Stimulated activated CD4-positive, alpha-beta T cell treated with anti-CD3 and anti-CD28 coated beads, Interleukin-1b, Interleukin-23, amount 100 ng/mL, for 1 hour (primary cell): ENCODE results near the gene BEND3.
"Not testable (repeated sequence)": the region's sequence is repeated elsewhere in the genome, so short reads cannot be mapped to it uniquely, and the experiment has no call there.

Experiments
- DNase-seq, 2 donors: peaks; one replicate each; pipeline ENCODE4 v3.0.0-alpha.2; 2020; ENCODE audit warnings: low read depth in 2 of 2

The BEND3 gene

DNA sequence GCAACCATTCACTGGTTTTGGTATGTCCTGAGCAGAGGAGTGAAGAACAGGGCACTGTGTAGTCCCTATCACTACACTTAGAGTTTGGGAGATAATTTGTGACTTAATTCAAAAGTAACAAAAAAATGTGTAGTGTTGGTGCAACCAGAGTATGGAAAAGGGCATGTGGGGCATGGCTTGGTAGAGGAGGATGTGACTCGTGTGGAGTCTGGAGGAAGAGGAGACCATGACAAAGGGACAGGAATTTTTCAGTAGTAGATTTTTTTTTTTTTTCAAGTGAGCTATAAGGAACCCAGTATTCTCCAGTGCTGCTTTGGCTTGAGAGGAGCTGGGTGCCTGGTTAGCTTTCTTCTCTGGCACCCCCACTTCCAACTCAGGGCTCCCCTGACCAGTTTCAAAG lies 82.2 kb downstream of the BEND3 start:
- no peak for DNase-seq

DNA sequence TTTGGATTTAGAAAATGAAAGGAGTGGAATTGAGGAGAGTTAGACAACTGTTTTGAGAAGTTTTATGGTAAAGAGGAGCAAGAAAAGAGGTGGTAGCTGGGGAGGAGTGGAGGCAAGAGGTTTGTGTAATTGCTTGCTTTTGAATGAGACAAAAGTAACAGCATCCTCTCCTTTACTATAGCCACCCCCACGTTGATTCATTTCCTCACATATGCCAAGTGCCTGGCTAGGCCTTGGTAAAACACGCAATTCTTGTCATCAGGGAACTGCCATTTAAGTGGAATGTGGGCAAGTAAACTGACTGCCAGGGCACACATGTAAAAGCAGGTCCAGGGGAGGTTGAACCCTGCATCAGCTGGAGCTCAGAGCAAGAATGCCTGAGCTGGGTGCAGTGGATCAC lies 83.3 kb downstream of the BEND3 start:
- DNase-seq: no peak

DNA sequence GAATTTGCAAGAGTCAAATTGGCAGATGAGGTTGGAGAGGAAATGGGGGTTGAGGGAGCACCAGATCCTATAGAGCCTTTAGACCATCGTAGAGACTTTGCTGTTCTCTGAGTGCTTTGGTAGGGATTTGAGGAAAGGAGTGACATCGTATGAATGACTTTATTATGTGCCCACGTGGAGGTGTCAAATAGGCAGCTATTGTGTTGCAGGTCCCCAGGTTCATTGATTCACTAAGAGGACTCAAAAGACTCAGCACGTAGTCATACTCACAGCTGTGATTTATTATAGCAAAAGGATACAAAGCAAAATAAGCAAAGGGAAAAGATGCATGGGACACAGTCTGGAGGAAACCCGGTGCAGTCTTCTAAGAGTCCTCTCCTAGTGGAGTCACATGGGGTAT lies 85.2 kb downstream of the BEND3 start:
- no peak for DNase-seq

DNA sequence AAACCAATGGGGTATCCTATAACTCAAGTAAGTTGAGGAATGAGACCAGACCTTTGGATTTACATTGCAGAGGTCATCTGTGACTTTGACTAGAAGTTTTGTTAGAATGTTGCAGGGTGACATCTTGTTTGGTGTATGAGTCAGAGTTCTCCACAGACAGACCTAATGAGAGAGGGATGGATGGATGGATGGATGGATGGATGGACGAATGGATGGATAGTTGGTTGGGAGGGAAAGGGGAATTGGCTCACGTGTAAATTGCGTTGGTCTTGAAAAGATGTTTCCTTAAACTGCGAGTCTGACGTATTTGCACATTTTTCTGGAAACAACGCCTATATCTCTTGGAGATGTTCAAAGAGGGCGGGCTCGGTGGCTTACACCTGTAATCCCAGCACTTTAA lies 88.3 kb downstream of the BEND3 start:
- no peak for DNase-seq

DNA sequence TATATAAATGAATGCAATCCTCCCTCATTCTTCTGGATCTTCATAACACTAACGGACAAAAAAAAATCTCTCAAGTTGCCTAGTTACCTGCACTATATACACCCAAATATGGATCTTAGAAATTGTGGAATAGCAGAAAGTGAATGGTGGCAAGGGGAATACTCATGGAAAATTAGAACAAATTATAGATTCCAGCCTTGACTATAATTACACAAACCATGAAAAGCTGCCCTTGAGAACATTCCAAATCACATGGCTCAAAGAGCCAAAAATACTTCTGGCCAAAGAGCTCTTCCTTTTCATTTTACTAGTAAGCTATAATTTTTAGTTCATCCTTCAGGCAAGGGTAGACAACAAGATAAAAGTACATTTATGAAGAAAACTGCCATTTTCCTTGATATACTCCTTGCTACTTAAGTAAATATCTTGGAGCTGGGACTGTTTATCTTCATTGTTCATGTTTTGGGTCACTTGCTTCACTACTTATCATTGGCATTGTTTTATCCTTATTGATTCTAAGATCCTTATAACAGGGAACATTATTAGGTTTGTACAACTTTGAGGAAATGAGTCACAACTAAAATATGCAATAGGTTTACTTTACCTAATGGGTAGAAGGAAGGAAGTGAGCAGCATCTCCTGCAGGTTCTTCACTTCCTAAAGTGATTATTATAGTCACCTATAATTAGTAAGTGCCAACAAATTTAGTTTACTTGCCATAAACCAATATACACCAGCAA lies 93.7 kb downstream of the BEND3 start:
- no peak for DNase-seq

DNA sequence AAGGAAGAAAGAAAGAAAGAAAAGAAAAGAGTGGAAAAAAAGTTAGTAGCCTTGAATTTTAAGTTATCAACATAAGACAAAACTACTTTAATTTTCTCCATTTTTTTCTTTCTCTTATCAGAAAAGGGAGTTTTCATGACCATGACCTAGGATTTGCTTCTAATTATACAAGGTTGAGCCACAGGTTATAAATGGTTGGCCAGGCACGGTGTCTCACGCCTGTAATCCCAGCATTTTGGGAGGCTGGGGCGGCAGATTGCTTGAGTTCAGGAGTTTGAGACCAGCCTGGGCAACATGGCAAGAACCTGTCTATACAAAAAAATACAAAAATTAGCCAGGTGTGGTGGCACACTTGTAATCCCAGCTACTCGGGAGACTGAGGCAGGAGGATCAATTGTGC lies 95.1 kb downstream of the BEND3 start:
- no peak for DNase-seq

DNA sequence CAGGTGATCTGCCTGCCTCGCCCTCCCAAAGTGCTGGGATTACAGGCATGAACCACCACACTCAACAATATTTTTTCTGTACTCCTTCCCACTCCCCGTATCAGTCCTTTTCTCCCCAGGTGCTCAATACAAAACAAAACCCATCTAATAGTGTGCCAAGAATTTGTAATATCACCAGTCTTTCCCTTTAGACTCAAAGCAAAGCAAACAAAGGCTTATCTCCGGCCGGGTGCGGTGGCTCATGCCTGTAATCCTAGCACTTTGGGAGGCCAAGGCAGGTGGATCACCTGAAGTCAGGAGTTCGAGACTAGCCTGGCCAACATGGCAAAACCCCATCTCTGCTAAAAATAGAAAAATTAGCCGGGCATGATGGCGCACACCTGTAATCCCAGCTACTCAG lies 95.7 kb downstream of the BEND3 start:
- DNase-seq: not testable (repeated sequence)

DNA sequence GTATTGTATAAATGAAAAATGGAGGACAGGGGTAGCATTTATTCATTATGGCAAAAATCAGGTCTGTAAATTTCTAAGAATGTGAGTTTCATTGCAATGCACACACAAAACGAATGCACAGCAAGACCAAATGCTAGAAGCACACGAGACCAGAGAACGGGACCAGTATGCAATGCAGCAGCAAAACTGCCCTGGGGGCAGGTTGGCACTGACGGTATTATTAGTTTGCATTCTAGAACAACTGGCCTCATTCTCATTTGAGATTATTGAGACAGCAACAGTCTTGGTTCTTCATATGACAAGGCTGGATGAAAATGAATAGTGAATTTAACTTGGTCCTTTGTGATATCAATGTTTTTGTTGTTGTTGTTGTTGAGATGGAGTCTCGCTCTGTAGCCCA lies 96.3 kb downstream of the BEND3 start:
- no peak for DNase-seq
